ENCODE data around the gene APBA2. TPM values are rescaled to one million over a fixed set of nuclear protein-coding genes. Genes with fewer than 3 reads are reported as not detected.
"Not testable (repeated sequence)": the region's sequence is repeated elsewhere in the genome, so short reads cannot be mapped to it uniquely, and the experiment has no call there.

Gene APBA2
- total RNA-seq, 4 donors from 2014 or later = 2.3 to 15.0 (median 4.6) TPM; not detected in 1

GRCh38 chr15:29016518-29016917 is 130.7 kb downstream of the APBA2 start:
- TF ChIP-seq POLR2A (IDR thresholded peaks at IDR 0.05) (no peak), CTCF (IDR thresholded peaks at IDR 0.05) (no peak)
- DNase-seq = no peak
- intact Hi-C loops (cut with DNase I; ENCODE audit: low total_unique reads) = no loop called here

GRCh38 chr15:29018120-29018805 is 132.5 kb downstream of the APBA2 start:
- no peak for DNase-seq
- Histone ChIP-seq H3K4me1 (no peaks in the 10 kb centered on the region), H3K27me3 (no peaks in the 10 kb centered on the region), H3K9me3 (no peaks in the 10 kb centered on the region), H3K36me3 (no peaks in the 10 kb centered on the region), H3K4me3 (no peak overlapping the region), H3K27ac (no peak overlapping the region)
- no peak for TF ChIP-seq POLR2A (IDR thresholded peaks at IDR 0.05)
- no peak for TF ChIP-seq CTCF (IDR thresholded peaks at IDR 0.05)
- intact Hi-C loops (cut with DNase I; ENCODE audit: low total_unique reads) = no loop called here

More at GRCh38 chr15:29016518-29016917, 130.7 kb downstream of the APBA2 start:
- H3K36me3 ChIP-seq = no peaks in the 10 kb centered on the region
- H3K27me3 ChIP-seq = no peaks in the 10 kb centered on the region
- no peaks in the 10 kb centered on the region for H3K4me1 ChIP-seq
- H3K9me3 ChIP-seq = no peaks in the 10 kb centered on the region
- H3K27ac ChIP-seq = no peak overlapping the region
- H3K4me3 ChIP-seq = no peak overlapping the region

- intact Hi-C loops (cut with DNase I; ENCODE audit: low total_unique reads) = no loop called here
- Histone ChIP-seq H3K27ac (no peak overlapping the region), H3K4me1 (no peaks in the 10 kb centered on the region), H3K36me3 (no peaks in the 10 kb centered on the region), H3K27me3 (no peaks in the 10 kb centered on the region), H3K4me3 (no peak overlapping the region), H3K9me3 (no peaks in the 10 kb centered on the region)
- DNase-seq = no peak
- TF ChIP-seq POLR2A (IDR thresholded peaks at IDR 0.05) (no peak), CTCF (IDR thresholded peaks at IDR 0.05) (no peak)
Measured at GRCh38 chr15:29018995-29019976, 133.5 kb downstream of the APBA2 start.

- H3K36me3 ChIP-seq = no peaks in the 10 kb centered on the region
- intact Hi-C loops (cut with DNase I; ENCODE audit: low total_unique reads) = no loop called here
- TF ChIP-seq CTCF (IDR thresholded peaks at IDR 0.05) (no peak), POLR2A (IDR thresholded peaks at IDR 0.05) (no peak)
Measured at GRCh38 chr15:29021857-29022256, 136.1 kb downstream of the APBA2 start.

GRCh38 chr15:29024662-29025061 is 138.9 kb downstream of the APBA2 start:
- no peak overlapping the region for H3K4me3 ChIP-seq
- TF ChIP-seq CTCF (IDR thresholded peaks at IDR 0.05) (no peak), POLR2A (IDR thresholded peaks at IDR 0.05) (no peak)
- no peaks in the 10 kb centered on the region for H3K4me1 ChIP-seq
- H3K9me3 ChIP-seq = no peaks in the 10 kb centered on the region
- DNase-seq = no peak
- H3K27me3 ChIP-seq = no peaks in the 10 kb centered on the region
- no peaks in the 10 kb centered on the region for H3K36me3 ChIP-seq
- intact Hi-C loops (cut with DNase I; ENCODE audit: low total_unique reads) = no loop called here
- H3K27ac ChIP-seq = no peak overlapping the region

More at GRCh38 chr15:29021857-29022256, 136.1 kb downstream of the APBA2 start:
- no peaks in the 10 kb centered on the region for H3K9me3 ChIP-seq
- DNase-seq = no peak
- no peak overlapping the region for H3K27ac ChIP-seq
- no peaks in the 10 kb centered on the region for H3K27me3 ChIP-seq
- no peaks in the 10 kb centered on the region for H3K4me1 ChIP-seq
- H3K4me3 ChIP-seq = no peak overlapping the region

GRCh38 chr15:29025411-29025810 is 139.6 kb downstream of the APBA2 start:
- H3K36me3 ChIP-seq; H3K4me3 ChIP-seq; intact Hi-C loops (cut with DNase I; ENCODE audit: low total_unique reads); H3K27ac ChIP-seq; H3K4me1 ChIP-seq; H3K9me3 ChIP-seq; DNase-seq; H3K27me3 ChIP-seq: not testable (repeated sequence)

- intact Hi-C loops (cut with DNase I; ENCODE audit: low total_unique reads); H3K4me3 ChIP-seq; H3K9me3 ChIP-seq; H3K27me3 ChIP-seq; H3K27ac ChIP-seq; H3K4me1 ChIP-seq; DNase-seq; H3K36me3 ChIP-seq: not testable (repeated sequence)
Measured at GRCh38 chr15:29028158-29028557, 142.4 kb downstream of the APBA2 start.
